Naive thymus-derived CD4-positive, alpha-beta T cell (primary cell): Measurements from ENCODE around the gene CCDC167. TPM values are rescaled to one million over a fixed set of nuclear protein-coding genes. Genes with fewer than 3 reads are reported as not detected.
A peak's percentile ranks its signal among the peaks of the same experiment; 100 is the strongest.

Source experiments
- ATAC-seq: fragments of 150-1000 bp; cut with Tn5 transposase; 2 replicates; pipeline ENCODE4 v1.10.0; 2021; ENCODE audit warnings: mild to moderate bottlenecking, moderate library complexity
- CTCF ChIA-PET: fragments of 350-600 bp; sonication (Branson Sonifier 250); formaldehyde crosslinking; loops from one replicate; lab custom pipeline; 2021; ENCODE audit warnings: antibody characterized with exemption; lab: Charles Lee
- POLR2A ChIA-PET: fragments of 350-600 bp; sonication (Branson Sonifier 250); formaldehyde crosslinking; loops from one replicate; lab custom pipeline; 2021; ENCODE audit warnings: antibody characterized with exemption, inconsistent platforms; lab: Charles Lee
- DNase-seq, 9 donors: peaks; one replicate each; pipeline versions ENCODE4 v3.0.0 to v3.0.0-alpha.2; 2020 to 2022; ENCODE audit warnings: mixed read lengths in 1 of 9
- H3K27ac ChIP-seq: one replicate; pipeline ENCODE4 v1.7.0; 2013; ENCODE audit warnings: mild to moderate bottlenecking, low read depth, low read length, moderate library complexity
- H3K27me3 ChIP-seq, 2 donors: one replicate each; pipeline ENCODE4 v1.7.0; 2013; ENCODE audit warnings: low read length in 2 of 2, mild to moderate bottlenecking in 2 of 2, moderate library complexity in 2 of 2; ENCODE audit not compliant: control insufficient read depth in 2 of 2, insufficient read depth in 2 of 2
- H3K36me3 ChIP-seq, 3 experiments: 1 replicate in 2 of 3; 2 replicates in 1 of 3; pipeline ENCODE4 v1.7.0; 2013; ENCODE audit warnings: low read length in 3 of 3, mild to moderate bottlenecking in 3 of 3, moderate library complexity in 1 of 3; ENCODE audit not compliant: insufficient read depth in 3 of 3, control insufficient read depth in 2 of 3
- H3K4me1 ChIP-seq, 2 donors: one replicate each; pipeline ENCODE4 v1.7.0; 2013; ENCODE audit warnings: low read length in 2 of 2, mild to moderate bottlenecking in 2 of 2, moderate library complexity in 1 of 2; ENCODE audit not compliant: control insufficient read depth in 2 of 2, insufficient read depth in 2 of 2
- H3K4me3 ChIP-seq: 2 replicates; pipeline ENCODE4 v1.7.0; 2013; ENCODE audit warnings: mild to moderate bottlenecking, low read length
- H3K9me3 ChIP-seq, 3 experiments: 1 replicate in 2 of 3; 2 replicates in 1 of 3; pipeline ENCODE4 v1.7.0; 2013; ENCODE audit warnings: low read length in 3 of 3; ENCODE audit not compliant: control insufficient read depth in 2 of 3
- H3K27ac Mint-ChIP-seq, 9 donors: one replicate each; pipeline ENCODE4 v1.8.0; 2020 to 2022; ENCODE audit warnings: mixed read lengths in 9 of 9, mild to moderate bottlenecking in 8 of 9, moderate library complexity in 5 of 9, inconsistent platforms in 2 of 9
- H3K27me3 Mint-ChIP-seq, 5 donors: one replicate each; pipeline ENCODE4 v1.8.0; 2021 to 2022; ENCODE audit warnings: mixed read lengths in 5 of 5, mild to moderate bottlenecking in 1 of 5
- H3K36me3 Mint-ChIP-seq, 5 donors: one replicate each; pipeline ENCODE4 v1.8.0; 2020 to 2022; ENCODE audit warnings: mixed read lengths in 5 of 5, mild to moderate bottlenecking in 3 of 5, inconsistent platforms in 1 of 5
- H3K4me1 Mint-ChIP-seq, 7 donors: one replicate each; pipeline ENCODE4 v1.8.0; 2020 to 2022; ENCODE audit warnings: mixed read lengths in 7 of 7, mild to moderate bottlenecking in 3 of 7, inconsistent platforms in 1 of 7
- H3K4me3 Mint-ChIP-seq, 10 donors: one replicate each; pipeline ENCODE4 v1.8.0; 2020 to 2022; ENCODE audit warnings: mild to moderate bottlenecking in 10 of 10, mixed read lengths in 10 of 10, moderate library complexity in 6 of 10, inconsistent platforms in 2 of 10
- H3K9me3 Mint-ChIP-seq, 11 donors: one replicate each; pipeline ENCODE4 v1.8.0; 2020 to 2022; ENCODE audit warnings: mixed read lengths in 11 of 11, mild to moderate bottlenecking in 4 of 11, inconsistent platforms in 1 of 11, moderate library complexity in 1 of 11
- intact Hi-C, 2 donors: fragments of 100-400 bp; cut with micrococcal nuclease; formaldehyde crosslinking; loops; one replicate each; pipeline ENCODE4 v1.15.1; 2023
- polyA plus RNA-seq, 2 donors: library from polyadenylated mRNA; unstranded; fragments of 300-500 nt; fragmentation: Illumina TruSeq; gene quantifications; one replicate each; pipeline ENCODE4 v1.2.3, GENCODE V29; 2021
- total RNA-seq, 6 experiments: library from RNA in 5 of 6; stranded (reverse) in 5 of 6; gene quantifications; 1 replicate in 5 of 6; 2 replicates in 1 of 6; pipeline ENCODE4 v1.2.3 and lab custom pipeline; 2021 to 2026

The CCDC167 gene
- total and polyA plus RNA-seq, 7 experiments from 2014 or later = 13.8 to 95.5 (median 23.5) TPM

DNA sequence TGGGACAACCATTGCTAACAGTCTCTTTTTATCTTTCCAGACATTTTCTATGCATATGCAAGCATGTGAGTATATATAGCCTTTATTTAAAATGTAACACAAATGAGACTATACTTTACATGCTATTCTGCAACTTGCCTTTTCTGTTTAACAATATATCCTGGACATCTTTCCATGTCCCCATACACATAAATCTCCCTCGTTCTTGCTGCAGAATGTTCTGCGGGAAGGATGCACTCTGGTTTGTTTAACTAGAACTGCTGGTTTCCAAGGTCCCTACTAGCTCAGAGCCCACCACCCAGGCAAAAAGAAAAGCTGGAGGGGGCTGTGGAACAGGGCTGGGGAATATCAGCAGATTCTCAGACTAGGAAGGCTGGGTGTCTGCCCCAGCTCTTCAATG is 35.2 kb upstream of the CCDC167 start:
- H3K9me3 Mint-ChIP-seq = no peaks in the 10 kb centered on the region
- intact Hi-C loops = loop anchor here in 1 of 2 donors (1.0 to 5.0 kb wide), 2 partner anchors 18 to 33 kb away; no protein-coding TSS in a partner anchor
- H3K9me3 ChIP-seq = no peaks in the 10 kb centered on the region
- ChIA-PET CTCF (interaction anchor here (0.9 kb wide), 1 partner anchor 51 kb away, joined by 3 read pairs; no protein-coding TSS in a partner anchor), POLR2A (interaction anchor here (1.6 to 2.1 kb wide), 2 partner anchors 17 to 31 kb away, joined by 3 to 6 read pairs; no protein-coding TSS in a partner anchor)
- H3K27ac Mint-ChIP-seq = peak overlapping the region in 1 of 9 donors; percentile 35
- no peak overlapping the region for H3K27ac ChIP-seq
- H3K4me3 Mint-ChIP-seq = peak overlapping the region in 7 of 10 donors; percentile 16 to 88 (median 84)
- peaks cover 0 to 18% of the 10 kb centered on the region in 2 donors for H3K4me1 ChIP-seq
- no peaks in the 10 kb centered on the region for H3K27me3 ChIP-seq
- H3K4me3 ChIP-seq = no peak overlapping the region
- DNase-seq (no peak), ATAC-seq (no peak)
- no peaks in the 10 kb centered on the region for H3K36me3 ChIP-seq
- peaks cover 3 to 35% (median 7%) of the 10 kb centered on the region in 7 donors for H3K4me1 Mint-ChIP-seq
- peaks cover 0 to 68% (median 0%) of the 10 kb centered on the region in 5 donors for H3K27me3 Mint-ChIP-seq
- peaks cover 0 to 4% (median 0%) of the 10 kb centered on the region in 5 donors for H3K36me3 Mint-ChIP-seq

DNA sequence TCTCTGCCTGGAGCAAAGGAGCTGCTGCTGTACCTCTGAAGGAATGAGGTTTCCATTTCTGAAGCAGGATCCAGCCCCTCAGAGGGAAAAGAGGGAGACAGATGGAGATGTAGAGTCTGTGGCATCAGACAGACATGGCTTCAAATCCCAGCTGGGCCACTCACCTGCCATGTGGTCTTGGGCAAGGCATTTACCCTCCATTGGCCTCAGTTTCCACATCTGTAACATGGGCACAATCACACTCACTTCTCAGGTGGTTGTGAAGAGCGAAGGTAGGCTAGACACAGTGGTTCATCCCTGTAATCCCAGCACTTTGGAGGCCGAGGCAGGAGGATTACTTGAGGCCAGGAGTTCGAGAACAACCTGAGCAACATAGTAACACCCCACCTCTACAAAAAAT is 32.4 kb upstream of the CCDC167 start:
- H3K9me3 Mint-ChIP-seq = no peaks in the 10 kb centered on the region
- intact Hi-C loops = no loop called here
- peaks cover 3 to 44% (median 10%) of the 10 kb centered on the region in 7 donors for H3K4me1 Mint-ChIP-seq
- Histone ChIP-seq H3K27me3 (no peaks in the 10 kb centered on the region), H3K36me3 (no peaks in the 10 kb centered on the region), H3K27ac (no peak overlapping the region), H3K9me3 (no peaks in the 10 kb centered on the region), H3K4me3 (no peak overlapping the region), H3K4me1 (peaks cover 0 to 18% of the 10 kb centered on the region in 2 donors)
- ATAC-seq (no peak), DNase-seq (no peak)
- no peak overlapping the region for H3K4me3 Mint-ChIP-seq
- H3K27ac Mint-ChIP-seq = peak overlapping the region in 2 of 9 donors; percentile 56 to 91
- peaks cover 0 to 7% (median 0%) of the 10 kb centered on the region in 5 donors for H3K36me3 Mint-ChIP-seq
- H3K27me3 Mint-ChIP-seq = peaks cover 0 to 57% (median 0%) of the 10 kb centered on the region in 5 donors
- ChIA-PET POLR2A (no interaction called here), CTCF (no interaction called here)

DNA sequence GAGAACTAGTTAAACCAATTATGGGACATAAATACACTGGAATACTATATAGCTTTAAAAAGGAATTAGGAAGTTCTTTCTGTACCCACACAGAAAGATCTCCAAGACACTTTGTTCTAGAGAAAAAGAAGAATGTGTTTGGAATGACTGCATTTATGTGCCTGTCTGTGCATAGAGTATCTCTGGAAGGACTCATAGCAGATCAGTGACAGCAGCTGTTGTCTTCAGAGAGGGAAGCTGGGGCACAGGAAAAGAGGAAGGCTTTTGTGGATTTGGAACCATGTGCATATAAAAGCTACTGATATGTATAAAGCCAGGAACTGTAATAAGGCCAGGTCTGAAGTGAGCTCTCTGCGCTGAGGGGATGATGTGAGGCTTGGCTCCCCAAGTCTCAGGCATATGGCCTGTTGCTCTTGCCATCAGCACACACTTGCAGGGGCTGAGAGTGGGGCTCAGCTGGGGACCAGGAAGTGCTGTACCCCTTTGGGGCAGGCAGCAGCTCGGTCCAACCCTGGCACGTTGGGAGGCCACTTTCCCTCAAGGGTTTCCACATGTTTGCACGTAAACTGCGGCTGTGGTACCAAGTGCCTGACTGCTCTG is 31.8 kb upstream of the CCDC167 start:
- ATAC-seq = no peak
- Mint-ChIP-seq H3K27ac (peak overlapping the region in 4 of 9 donors; percentile 36 to 91 (median 56)), H3K36me3 (peaks cover 0 to 10% (median 0%) of the 10 kb centered on the region in 5 donors), H3K9me3 (no peaks in the 10 kb centered on the region), H3K4me1 (peaks cover 3 to 50% (median 15%) of the 10 kb centered on the region in 7 donors), H3K27me3 (peaks cover 0 to 58% (median 0%) of the 10 kb centered on the region in 5 donors), H3K4me3 (no peak overlapping the region)
- no peak overlapping the region for H3K4me3 ChIP-seq
- ChIA-PET POLR2A (interaction anchor here (0.7 kb wide), 1 partner anchor 13 kb away, joined by 4 read pairs; no protein-coding TSS in a partner anchor), CTCF (no interaction called here)
- no peak for DNase-seq
- intact Hi-C loops = no loop called here
- no peaks in the 10 kb centered on the region for H3K36me3 ChIP-seq
- peaks cover 0 to 17% of the 10 kb centered on the region in 2 donors for H3K4me1 ChIP-seq
- no peaks in the 10 kb centered on the region for H3K27me3 ChIP-seq
- no peaks in the 10 kb centered on the region for H3K9me3 ChIP-seq
- H3K27ac ChIP-seq = no peak overlapping the region

DNA sequence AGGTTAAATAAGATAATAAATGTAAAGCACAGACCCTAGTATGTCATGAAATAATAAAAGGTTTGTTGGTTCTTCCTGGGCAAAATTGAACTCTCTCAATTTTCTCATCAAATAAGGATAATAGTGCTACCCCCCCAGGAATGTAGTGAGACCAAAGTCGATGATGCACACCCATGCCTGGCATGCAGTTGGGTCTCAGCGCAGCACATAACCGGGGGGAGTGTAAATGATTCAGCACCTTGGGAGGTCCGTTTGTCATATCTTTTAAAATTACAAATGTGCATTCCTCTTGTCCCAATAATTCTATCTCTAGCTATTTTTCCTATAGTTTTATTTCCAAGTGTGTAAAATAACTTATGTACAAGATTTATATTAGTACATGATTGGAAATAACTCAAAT is 31.3 kb upstream of the CCDC167 start:
- Histone ChIP-seq H3K9me3 (no peaks in the 10 kb centered on the region), H3K27me3 (no peaks in the 10 kb centered on the region), H3K27ac (no peak overlapping the region), H3K4me3 (no peak overlapping the region), H3K4me1 (peaks cover 0 to 11% of the 10 kb centered on the region in 2 donors), H3K36me3 (no peaks in the 10 kb centered on the region)
- ChIA-PET POLR2A (interaction anchor here (0.7 to 1.3 kb wide), 2 partner anchors 12 to 14 kb away, joined by 4 read pairs; no protein-coding TSS in a partner anchor), CTCF (no interaction called here)
- DNase-seq (no peak), ATAC-seq (no peak)
- peaks cover 2 to 52% (median 19%) of the 10 kb centered on the region in 7 donors for H3K4me1 Mint-ChIP-seq
- peaks cover 0 to 56% (median 0%) of the 10 kb centered on the region in 5 donors for H3K27me3 Mint-ChIP-seq
- H3K4me3 Mint-ChIP-seq = no peak overlapping the region
- peak overlapping the region in 1 of 9 donors; percentile 91 for H3K27ac Mint-ChIP-seq
- peaks cover 0 to 10% (median 0%) of the 10 kb centered on the region in 5 donors for H3K36me3 Mint-ChIP-seq
- H3K9me3 Mint-ChIP-seq = no peaks in the 10 kb centered on the region
- intact Hi-C loops = no loop called here

DNA sequence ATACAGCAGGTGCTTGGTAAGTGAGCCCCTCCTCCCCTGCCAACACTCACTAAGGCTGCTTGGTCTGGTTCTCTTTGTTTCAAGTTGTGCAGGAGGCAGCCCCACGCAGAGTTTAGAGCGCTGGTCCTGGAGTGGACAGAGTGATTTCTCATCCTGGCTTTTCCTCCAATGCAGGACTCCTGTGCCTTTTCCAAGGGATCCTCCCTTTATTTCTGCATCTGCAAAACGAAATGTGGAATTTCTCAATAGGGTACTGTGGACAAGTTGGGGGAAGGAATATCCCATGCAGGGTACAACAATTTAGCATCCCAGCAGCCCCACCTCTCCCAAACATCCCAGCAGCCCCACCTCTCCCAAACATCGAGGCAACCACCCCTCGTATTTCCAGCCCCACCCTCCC is 30.6 kb upstream of the CCDC167 start:
- Mint-ChIP-seq H3K27ac (peak overlapping the region in 1 of 9 donors; percentile 91), H3K36me3 (peaks cover 0 to 10% (median 0%) of the 10 kb centered on the region in 5 donors), H3K4me3 (no peak overlapping the region), H3K4me1 (peaks cover 0 to 52% (median 18%) of the 10 kb centered on the region in 7 donors), H3K9me3 (no peaks in the 10 kb centered on the region), H3K27me3 (peaks cover 0 to 50% (median 0%) of the 10 kb centered on the region in 5 donors)
- POLR2A ChIA-PET = interaction anchor here (1.3 kb wide), 1 partner anchor 14 kb away, joined by 4 read pairs; no protein-coding TSS in a partner anchor
- no peak for ATAC-seq
- no peak overlapping the region for H3K27ac ChIP-seq
- H3K36me3 ChIP-seq = no peaks in the 10 kb centered on the region
- no peaks in the 10 kb centered on the region for H3K9me3 ChIP-seq
- H3K4me1 ChIP-seq = peaks cover 0 to 4% of the 10 kb centered on the region in 2 donors
- CTCF ChIA-PET = no interaction called here
- intact Hi-C loops = no loop called here
- H3K4me3 ChIP-seq = no peak overlapping the region
- no peak for DNase-seq
- no peaks in the 10 kb centered on the region for H3K27me3 ChIP-seq

DNA sequence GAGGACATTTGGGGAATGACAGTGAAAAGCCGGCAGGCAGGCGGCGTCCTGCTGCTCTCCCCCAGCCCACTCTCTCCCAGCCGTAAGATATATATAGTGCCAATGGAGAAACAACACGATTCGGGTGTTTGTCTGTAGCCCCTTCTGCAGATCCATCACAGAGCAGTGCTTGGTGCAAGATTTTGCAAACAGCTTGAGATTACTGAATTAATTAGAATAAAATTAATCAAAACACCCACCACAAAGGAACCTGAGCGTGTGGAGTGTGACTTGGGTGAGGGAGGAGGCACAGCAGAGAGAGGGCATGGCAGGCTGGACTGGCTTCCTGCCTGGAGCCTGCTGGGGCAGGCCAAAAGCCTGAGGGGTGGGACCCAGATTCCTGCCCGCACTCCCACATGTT is 28.8 kb upstream of the CCDC167 start:
- POLR2A ChIA-PET = no interaction called here
- H3K4me1 Mint-ChIP-seq = peaks cover 0 to 60% (median 27%) of the 10 kb centered on the region in 7 donors
- no peak overlapping the region for H3K27ac Mint-ChIP-seq
- H3K9me3 Mint-ChIP-seq = no peaks in the 10 kb centered on the region
- Histone ChIP-seq H3K4me1 (no peaks in the 10 kb centered on the region), H3K4me3 (no peak overlapping the region), H3K27me3 (no peaks in the 10 kb centered on the region), H3K36me3 (no peaks in the 10 kb centered on the region), H3K9me3 (no peaks in the 10 kb centered on the region), H3K27ac (no peak overlapping the region)
- peaks cover 0 to 39% (median 0%) of the 10 kb centered on the region in 5 donors for H3K27me3 Mint-ChIP-seq
- intact Hi-C loops = no loop called here
- ATAC-seq (no peak), DNase-seq (no peak)
- H3K36me3 Mint-ChIP-seq = peaks cover 0 to 5% (median 0%) of the 10 kb centered on the region in 5 donors
- H3K4me3 Mint-ChIP-seq = no peak overlapping the region
- CTCF ChIA-PET = interaction anchor here (0.8 kb wide), 1 partner anchor 15 kb away, joined by 3 read pairs; no protein-coding TSS in a partner anchor
